GM08714 (cell line): ENCODE data around the gene MYH16.
"Not testable (repeated sequence)": the region's sequence is repeated elsewhere in the genome, so short reads cannot be mapped to it uniquely, and the experiment has no call there.

ENCODE experiments used
- H3K4me3 ChIP-seq: fragments of 200-500 bp; sonication (Bioruptor generic); 2 replicates; pipeline ENCODE4 v1.5.1; 2014; ENCODE audit warnings: mild to moderate bottlenecking, low read length, inconsistent platforms
- ZNF274 ChIP-seq: IDR thresholded peaks from 2 replicates; pipeline ENCODE4 v1.6.1; 2012; ENCODE audit warnings: mild to moderate bottlenecking, low read depth, low read length

MYH16 gene

DNA sequence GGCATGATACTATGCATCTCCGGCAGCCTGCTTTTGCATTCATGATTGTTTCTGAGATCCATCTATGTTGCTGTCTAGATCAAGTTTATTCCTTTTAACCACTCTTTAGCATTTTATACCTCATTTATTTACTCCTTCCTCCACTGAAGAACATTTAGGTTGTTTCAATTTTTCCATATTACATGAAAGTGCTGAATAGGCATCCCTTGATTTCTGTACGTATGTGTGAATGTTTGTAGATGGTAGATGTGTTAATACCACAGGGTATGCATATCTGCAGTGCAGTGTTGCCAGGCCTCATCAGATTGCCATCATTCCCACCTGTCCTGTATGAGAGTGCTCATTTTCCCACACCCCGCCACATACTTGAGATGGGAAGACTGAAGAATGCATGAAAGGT, 67.0 kb downstream of the MYH16 start:
- TF ChIP-seq ZNF274, result no peak
- no peak overlapping the region for H3K4me3 ChIP-seq

DNA sequence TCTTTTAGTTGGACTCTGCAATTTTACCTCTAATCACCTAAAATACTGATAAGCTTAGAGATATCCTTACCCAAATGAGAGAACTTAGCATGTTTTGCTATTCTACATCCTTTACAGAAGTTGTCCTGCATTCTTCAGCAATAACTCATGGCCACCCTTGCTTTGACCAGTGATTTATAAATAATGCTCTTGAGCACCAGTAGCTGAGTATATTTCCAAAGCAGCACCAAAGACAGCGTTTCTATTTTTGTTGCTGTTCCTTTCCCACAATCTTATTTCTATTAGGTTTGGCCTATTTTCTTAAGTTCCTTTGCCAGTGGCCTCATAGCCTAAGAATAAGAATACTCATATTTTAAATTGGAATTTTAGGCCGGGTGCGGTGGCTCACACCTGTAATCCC, 68.0 kb downstream of the MYH16 start:
- TF ChIP-seq ZNF274, result no peak
- no peak overlapping the region for H3K4me3 ChIP-seq

DNA sequence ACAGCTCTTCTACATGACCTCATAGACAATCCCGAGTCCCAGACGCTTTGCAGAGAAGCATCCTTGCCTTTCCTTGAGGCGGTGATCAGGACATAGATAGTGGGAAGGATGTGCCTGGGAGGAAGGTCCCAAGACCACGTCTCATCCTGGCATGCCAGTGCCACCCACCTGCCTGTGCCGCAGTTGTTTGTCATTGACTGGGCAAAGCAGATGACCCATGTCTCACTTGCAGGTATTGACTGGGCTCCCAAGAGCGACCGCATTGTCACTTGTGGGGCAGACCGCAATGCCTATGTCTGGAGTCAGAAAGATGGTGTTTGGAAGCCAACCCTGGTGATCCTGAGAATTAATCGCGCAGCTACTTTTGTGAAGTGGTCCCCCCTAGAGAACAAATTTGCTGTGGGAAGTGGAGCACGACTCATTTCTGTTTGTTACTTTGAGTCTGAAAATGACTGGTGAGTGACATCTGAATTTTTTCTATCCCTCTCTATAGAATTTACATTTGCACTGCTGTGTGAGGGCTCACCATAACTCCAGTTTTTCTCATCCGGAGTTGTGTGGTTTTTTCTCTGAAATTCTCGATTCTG, 71.5 kb downstream of the MYH16 start:
- TF ChIP-seq ZNF274, result no peak
- H3K4me3 ChIP-seq, result no peak overlapping the region

DNA sequence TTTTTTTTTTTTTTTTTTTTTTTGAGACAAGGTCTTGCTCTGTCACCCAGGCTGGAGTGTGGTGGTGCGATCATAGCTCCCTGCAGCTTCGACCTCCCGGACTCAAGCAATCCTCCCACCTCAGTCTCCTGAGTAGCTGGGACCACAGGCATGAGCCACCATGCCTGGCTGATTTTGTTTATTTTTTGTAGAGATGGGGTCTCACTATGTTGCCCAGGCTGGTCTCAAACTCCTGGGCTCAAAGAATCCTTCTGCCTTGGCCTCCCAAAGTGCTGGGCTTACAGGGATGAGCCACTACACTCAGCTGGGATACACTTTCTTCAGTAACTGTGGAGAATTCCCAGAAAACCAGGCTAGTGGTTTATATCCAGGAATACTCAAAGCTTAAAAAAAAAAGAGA, 78.0 kb downstream of the MYH16 start:
- not testable (repeated sequence) for H3K4me3 ChIP-seq

DNA sequence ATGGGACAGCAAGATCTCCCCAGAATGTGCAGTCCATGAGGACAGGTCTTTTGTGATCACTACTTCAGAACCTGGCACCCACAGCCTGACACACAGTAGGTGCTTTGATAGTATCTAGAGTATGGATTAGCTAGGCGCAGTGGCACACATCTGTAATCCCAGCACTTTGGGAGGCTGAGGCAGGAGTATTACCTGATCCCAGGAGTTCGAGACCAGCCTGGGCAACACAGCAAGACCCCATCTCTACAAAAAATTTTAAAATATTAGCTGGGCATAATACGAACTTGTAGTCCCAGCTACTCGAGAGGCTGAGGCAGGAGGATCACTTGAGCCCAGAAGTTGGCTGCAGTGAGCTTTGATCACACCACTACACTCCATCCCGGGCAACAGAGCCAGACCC, 79.6 kb downstream of the MYH16 start:
- no peak for TF ChIP-seq ZNF274
- H3K4me3 ChIP-seq, result no peak overlapping the region

DNA sequence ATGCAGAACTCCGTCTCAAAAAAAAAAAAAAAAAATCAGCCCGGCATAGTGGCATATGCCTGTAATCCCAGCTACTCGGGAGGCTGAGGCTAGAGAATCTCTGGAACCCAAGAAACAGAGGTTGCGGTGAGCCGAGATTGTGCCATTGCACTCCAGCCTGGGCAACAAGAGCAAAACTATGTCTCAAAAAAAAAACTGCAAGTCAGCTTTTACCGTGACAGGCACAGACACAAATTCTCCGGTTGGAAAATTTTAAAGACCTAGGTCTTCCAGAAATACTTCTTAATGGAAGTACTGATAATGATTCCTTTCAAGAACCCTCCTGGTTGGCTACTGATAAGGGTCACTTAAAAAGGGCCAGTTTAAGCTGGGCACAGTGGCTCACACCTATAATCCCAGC, 82.5 kb downstream of the MYH16 start:
- H3K4me3 ChIP-seq, result no peak overlapping the region
- TF ChIP-seq ZNF274, result no peak

DNA sequence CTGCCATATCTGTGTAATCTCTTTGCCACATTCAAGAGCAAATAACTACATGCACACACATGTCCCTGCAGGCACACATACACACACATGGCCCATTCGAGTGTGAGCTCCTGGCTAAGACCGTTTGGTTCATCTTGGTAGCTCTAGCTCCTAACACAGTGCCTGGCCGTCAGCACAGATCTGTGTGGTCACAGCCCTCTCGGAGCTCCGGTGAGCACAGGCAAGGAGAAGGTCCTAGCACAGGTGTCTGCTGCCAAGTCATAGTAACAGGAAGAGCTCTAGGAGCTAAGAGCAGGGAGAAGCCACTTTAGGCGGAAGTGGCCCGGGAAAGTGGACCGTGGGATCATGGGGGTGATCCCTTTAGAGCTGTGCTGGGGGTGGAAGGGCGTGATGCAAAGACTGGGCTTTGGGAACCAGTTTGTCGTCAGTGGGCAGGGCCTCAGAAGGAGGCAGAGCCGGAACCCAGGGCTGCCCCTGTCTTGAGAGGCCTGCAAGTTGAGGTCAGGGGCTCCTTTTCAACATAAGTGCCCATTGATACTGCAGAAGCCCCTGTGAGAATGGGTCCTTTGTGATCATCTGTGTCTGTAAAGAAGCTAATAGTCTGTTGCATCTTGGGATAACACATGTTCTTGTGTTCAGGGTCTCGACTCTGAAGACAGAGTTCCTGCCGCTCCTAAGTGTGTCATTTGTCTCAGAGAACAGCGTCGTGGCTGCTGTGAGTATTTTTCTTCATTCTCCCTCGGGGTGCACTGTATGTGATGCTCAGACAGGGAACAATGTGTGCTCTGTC, 85.3 kb downstream of the MYH16 start:
- TF ChIP-seq ZNF274, result no peak
- no peak overlapping the region for H3K4me3 ChIP-seq

DNA sequence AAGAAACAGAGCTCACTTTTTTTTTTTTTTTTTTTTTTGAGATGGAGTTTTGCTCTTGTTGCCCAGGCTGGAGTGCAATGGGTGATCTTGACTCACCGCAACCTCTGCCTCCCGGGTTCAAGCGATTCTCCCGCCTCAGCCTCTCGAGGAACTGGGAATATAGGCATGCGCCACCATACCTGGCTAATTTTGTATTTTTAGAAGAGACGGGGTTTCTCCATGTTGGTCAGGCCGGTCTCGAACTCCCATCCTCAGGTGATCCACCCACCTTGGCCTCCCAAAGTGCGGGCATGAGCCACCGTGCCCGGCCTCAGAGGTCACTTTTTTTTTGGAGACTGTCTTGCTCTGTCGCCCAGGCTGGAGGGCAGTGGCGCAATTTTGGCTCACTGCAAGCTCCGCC, 85.9 kb downstream of the MYH16 start:
- H3K4me3 ChIP-seq, result not testable (repeated sequence)

DNA sequence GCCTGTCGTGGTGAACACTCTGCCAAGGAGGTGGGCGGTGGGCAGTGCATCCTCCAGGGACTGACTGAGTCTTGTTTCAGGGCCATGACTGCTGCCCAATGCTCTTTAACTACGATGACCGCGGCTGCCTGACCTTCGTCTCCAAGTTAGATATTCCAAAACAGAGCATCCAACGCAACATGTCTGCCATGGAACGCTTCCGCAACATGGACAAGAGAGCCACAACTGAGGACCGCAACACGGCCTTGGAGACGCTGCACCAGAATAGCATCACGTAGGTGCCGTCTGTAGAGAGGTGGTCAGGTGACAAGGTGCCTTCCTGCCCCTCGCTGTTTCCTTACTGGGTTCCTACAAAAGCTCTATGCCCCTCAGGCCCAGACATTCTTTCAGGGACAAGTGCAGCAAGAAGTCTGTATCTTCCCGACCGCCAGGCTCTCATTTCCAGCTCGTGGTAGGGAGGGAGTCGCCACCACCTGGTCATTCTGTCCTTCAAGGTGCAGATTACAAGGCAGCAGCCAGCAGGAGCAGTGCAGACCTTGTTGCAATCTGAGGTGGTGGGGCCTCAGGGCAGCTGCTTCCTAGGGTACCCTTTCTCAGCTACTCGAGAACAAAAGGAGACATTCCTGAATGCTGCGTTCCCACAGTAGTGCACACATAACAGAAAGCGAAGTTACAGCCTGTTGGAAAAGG, 87.0 kb downstream of the MYH16 start:
- no peak overlapping the region for H3K4me3 ChIP-seq
- no peak for TF ChIP-seq ZNF274
